ENCODE measurements around the gene TTBK1. TPM values are rescaled to one million over a fixed set of nuclear protein-coding genes. Genes with fewer than 3 reads are reported as not detected.

TTBK1 gene
- total and polyA plus RNA-seq, 2 donors (not counting 1 experiment from before 2014, with no cell fraction given) = under 0.01 TPM; not detected in 1

DNA sequence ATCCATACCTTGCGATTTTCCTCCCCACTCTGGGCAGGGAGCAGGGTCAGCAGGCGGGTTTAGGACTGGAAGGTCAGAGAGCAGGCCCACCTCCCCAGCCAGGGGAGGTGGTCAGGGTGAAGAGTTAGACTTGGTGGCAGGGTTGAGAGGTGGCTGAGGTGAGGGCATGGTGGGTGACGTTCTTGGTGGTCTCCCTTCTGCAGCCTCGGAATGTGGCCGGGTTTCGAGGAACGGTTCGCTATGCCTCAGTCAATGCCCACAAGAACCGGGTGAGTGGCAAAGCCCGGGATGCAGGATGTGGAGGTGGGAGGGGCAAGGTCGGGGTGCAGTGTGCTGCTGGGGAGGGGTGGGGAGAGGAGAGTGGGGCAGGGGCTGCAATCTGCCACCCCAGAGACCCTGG is 11.6 kb downstream of the TTBK1 start:
- TF ChIP-seq CTCF (conservative IDR thresholded peaks at IDR 0.05 in 1 of 2, IDR thresholded peaks at IDR 0.05 in 1 of 2; ENCODE audit: low read depth in 1 of 2, low read length in 2 of 2) = no peak
- TF ChIP-seq EZH2 (IDR thresholded peaks at IDR 0.05; ENCODE audit: low read length, missing control alignments) = no peak
- Histone ChIP-seq H3K9me3 (ENCODE audit: control insufficient read depth, insufficient read depth, low read depth, low read length) (no peaks in the 10 kb centered on the region), H3K4me2 (ENCODE audit: extremely low read depth, insufficient read depth, low read length) (no peak overlapping the region), H3K36me3 (ENCODE audit: control insufficient read depth, insufficient read depth, low read length) (no peaks in the 10 kb centered on the region), H3K27ac (ENCODE audit: insufficient read depth, low read length) (no peak overlapping the region), H3K9ac (ENCODE audit: insufficient read depth, low read length) (no peak overlapping the region), H3K27me3 (ENCODE audit: control insufficient read depth, insufficient read depth, low read length) (peaks cover 19% of the 10 kb centered on the region), H3K4me3 (replicated peaks in 1 of 4; ENCODE audit: control extremely low read depth in 1 of 4, insufficient read depth in 1 of 4, low read depth in 3 of 4, low read length in 4 of 4) (no peak overlapping the region), H3K4me1 (ENCODE audit: control insufficient read depth, extremely low read depth, insufficient read depth, low read length) (no peaks in the 10 kb centered on the region), H4K20me1 (ENCODE audit: control insufficient read depth, extremely low read depth, insufficient read depth, low read length) (no peaks in the 10 kb centered on the region), H3K79me2 (ENCODE audit: control insufficient read depth, insufficient read depth, low read length) (no peaks in the 10 kb centered on the region), H2AFZ (ENCODE audit: low read length) (no peak overlapping the region)
- DNase-seq (ENCODE audit: low read depth in 2 of 2) = no peak

DNA sequence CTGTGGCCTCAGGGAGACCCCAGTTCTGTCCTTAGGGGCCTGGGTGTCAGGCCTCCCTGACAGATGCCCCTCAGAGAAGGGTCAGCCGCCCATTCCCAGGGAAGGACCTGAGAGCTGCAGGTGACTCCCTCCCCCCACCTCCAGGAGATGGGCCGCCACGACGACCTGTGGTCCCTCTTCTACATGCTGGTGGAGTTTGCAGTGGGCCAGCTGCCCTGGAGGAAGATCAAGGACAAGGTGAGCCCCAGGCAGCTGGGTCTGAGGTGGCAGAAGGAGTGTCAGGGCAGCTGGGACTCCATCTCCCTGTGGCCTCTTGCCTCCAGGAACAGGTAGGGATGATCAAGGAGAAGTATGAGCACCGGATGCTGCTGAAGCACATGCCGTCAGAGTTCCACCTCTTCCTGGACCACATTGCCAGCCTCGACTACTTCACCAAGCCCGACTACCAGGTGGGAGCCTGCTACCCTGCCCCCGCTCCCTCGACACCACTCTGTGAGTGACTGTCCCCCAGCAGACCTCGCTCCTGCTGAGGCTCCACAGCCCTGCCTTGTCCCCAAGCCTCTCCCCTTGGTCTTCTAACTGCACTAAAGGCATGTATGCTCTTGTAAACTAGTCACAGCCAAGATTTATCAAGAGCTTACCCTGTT is 12.2 kb downstream of the TTBK1 start:
- H3K27me3 ChIP-seq (ENCODE audit: control insufficient read depth, insufficient read depth, low read length) = peaks cover 17% of the 10 kb centered on the region
- H2AFZ ChIP-seq (ENCODE audit: low read length) = no peak overlapping the region
- no peak overlapping the region for H3K4me2 ChIP-seq (ENCODE audit: extremely low read depth, insufficient read depth, low read length)
- no peak overlapping the region for H3K9ac ChIP-seq (ENCODE audit: insufficient read depth, low read length)
- no peaks in the 10 kb centered on the region for H3K36me3 ChIP-seq (ENCODE audit: control insufficient read depth, insufficient read depth, low read length)
- no peak overlapping the region for H3K4me3 ChIP-seq (replicated peaks in 1 of 4; ENCODE audit: control extremely low read depth in 1 of 4, insufficient read depth in 1 of 4, low read depth in 3 of 4, low read length in 4 of 4)
- no peaks in the 10 kb centered on the region for H4K20me1 ChIP-seq (ENCODE audit: control insufficient read depth, extremely low read depth, insufficient read depth, low read length)
- H3K27ac ChIP-seq (ENCODE audit: insufficient read depth, low read length) = no peak overlapping the region
- H3K4me1 ChIP-seq (ENCODE audit: control insufficient read depth, extremely low read depth, insufficient read depth, low read length) = no peaks in the 10 kb centered on the region
- TF ChIP-seq CTCF (conservative IDR thresholded peaks at IDR 0.05 in 1 of 2, IDR thresholded peaks at IDR 0.05 in 1 of 2; ENCODE audit: low read depth in 1 of 2, low read length in 2 of 2) (no peak), EZH2 (IDR thresholded peaks at IDR 0.05; ENCODE audit: low read length, missing control alignments) (no peak)
- no peaks in the 10 kb centered on the region for H3K9me3 ChIP-seq (ENCODE audit: control insufficient read depth, insufficient read depth, low read depth, low read length)
- no peaks in the 10 kb centered on the region for H3K79me2 ChIP-seq (ENCODE audit: control insufficient read depth, insufficient read depth, low read length)
- DNase-seq (ENCODE audit: low read depth in 2 of 2) = no peak

GRCh38 chr6:43256670-43257366 is 13.5 kb downstream of the TTBK1 start:
- no peak overlapping the region for H3K27ac ChIP-seq (ENCODE audit: insufficient read depth, low read length)
- H3K4me1 ChIP-seq (ENCODE audit: control insufficient read depth, extremely low read depth, insufficient read depth, low read length) = no peaks in the 10 kb centered on the region
- H3K9me3 ChIP-seq (ENCODE audit: control insufficient read depth, insufficient read depth, low read depth, low read length) = no peaks in the 10 kb centered on the region
- DNase-seq (ENCODE audit: low read depth in 2 of 2) = no peak
- no peak overlapping the region for H3K4me2 ChIP-seq (ENCODE audit: extremely low read depth, insufficient read depth, low read length)
- TF ChIP-seq CTCF (conservative IDR thresholded peaks at IDR 0.05 in 1 of 2, IDR thresholded peaks at IDR 0.05 in 1 of 2; ENCODE audit: low read depth in 1 of 2, low read length in 2 of 2) = no peak
- no peak for TF ChIP-seq EZH2 (IDR thresholded peaks at IDR 0.05; ENCODE audit: low read length, missing control alignments)
- H3K9ac ChIP-seq (ENCODE audit: insufficient read depth, low read length) = no peak overlapping the region
- no peak overlapping the region for H3K4me3 ChIP-seq (replicated peaks in 1 of 4; ENCODE audit: control extremely low read depth in 1 of 4, insufficient read depth in 1 of 4, low read depth in 3 of 4, low read length in 4 of 4)
- H3K36me3 ChIP-seq (ENCODE audit: control insufficient read depth, insufficient read depth, low read length) = no peaks in the 10 kb centered on the region
- H3K27me3 ChIP-seq (ENCODE audit: control insufficient read depth, insufficient read depth, low read length) = peaks cover 6% of the 10 kb centered on the region
- H3K79me2 ChIP-seq (ENCODE audit: control insufficient read depth, insufficient read depth, low read length) = no peaks in the 10 kb centered on the region
- no peaks in the 10 kb centered on the region for H4K20me1 ChIP-seq (ENCODE audit: control insufficient read depth, extremely low read depth, insufficient read depth, low read length)
- no peak overlapping the region for H2AFZ ChIP-seq (ENCODE audit: low read length)

Measured in fibroblast of lung (primary cell).